GM10248 (cell line): Measurements from ENCODE around the gene EP400.

ENCODE experiments used
- CTCF ChIA-PET: fragments of 300-600 bp; sonication (Branson Sonifier 250); formaldehyde crosslinking; extraction: SDS; loops from one replicate; lab custom pipeline; 2021; ENCODE audit warnings: antibody characterized with exemption; lab: Yijun Ruan, JAX
- POLR2A ChIA-PET: fragments of 350-650 bp; sonication (Branson Sonifier 250); formaldehyde crosslinking; extraction: SDS; loops from one replicate; lab custom pipeline; 2020; ENCODE audit warnings: antibody characterized with exemption; lab: Yijun Ruan, JAX
- DNase-seq: peaks from one replicate; pipeline ENCODE4 v3.0.0; 2012; ENCODE audit errors: extremely low spot score
- CTCF ChIP-seq: IDR thresholded peaks from 2 replicates; pipeline ENCODE4 v1.5.1; 2012; ENCODE audit warnings: mild to moderate bottlenecking, low read depth; ENCODE audit errors: extremely low read depth, missing control alignments, control extremely low read depth

Gene EP400

GRCh38 chr12:131941987-131942341, 7.8 kb upstream of the EP400 start:
- ChIA-PET POLR2A (no interaction called here), CTCF (no interaction called here)
- TF ChIP-seq CTCF = no peak
- DNase-seq = no peak

- POLR2A ChIA-PET = no interaction called here
- CTCF ChIA-PET = no interaction called here
- TF ChIP-seq CTCF = no peak
- DNase-seq = no peak
Measured at GRCh38 chr12:131942671-131943070, 7.1 kb upstream of the EP400 start.

- DNase-seq = no peak
- POLR2A ChIA-PET = no interaction called here
- TF ChIP-seq CTCF = no peak
- CTCF ChIA-PET = no interaction called here
Measured at GRCh38 chr12:131943389-131943788, 6.4 kb upstream of the EP400 start.

- TF ChIP-seq CTCF = no peak
- no peak for DNase-seq
- POLR2A ChIA-PET = no interaction called here
- CTCF ChIA-PET = no interaction called here
Measured at GRCh38 chr12:131943876-131944275, 5.9 kb upstream of the EP400 start.

- CTCF ChIA-PET = no interaction called here
- no peak for DNase-seq
- no peak for TF ChIP-seq CTCF
- POLR2A ChIA-PET = no interaction called here
Measured at GRCh38 chr12:131944601-131945251, 5.0 kb upstream of the EP400 start.

- no peak for TF ChIP-seq CTCF
- CTCF ChIA-PET = interaction anchor here (1.0 kb wide), 1 partner anchor 22 kb away, joined by 4 read pairs; no protein-coding TSS in a partner anchor
Measured at GRCh38 chr12:131946757-131947156, 3.0 kb upstream of the EP400 start.

More at GRCh38 chr12:131946757-131947156, 3.0 kb upstream of the EP400 start:
- no peak for DNase-seq
- POLR2A ChIA-PET = no interaction called here
